H54 (cell line): ENCODE measurements around the gene RAVER1.
"Not testable (repeated sequence)": the region's sequence is repeated elsewhere in the genome, so short reads cannot be mapped to it uniquely, and the experiment has no call there.

ENCODE experiments used
- DNase-seq: peaks from one replicate; pipeline ENCODE4 v3.0.0; 2011; ENCODE audit warnings: low spot score, mixed read lengths; ENCODE audit not compliant: insufficient read length
- FAIRE-seq: peaks from 3 replicates; lab custom pipeline; 2011; peaks lifted over from hg19 to GRCh38; lab: Jason Lieb, UNC
- POLR2A ChIP-seq: IDR thresholded peaks from 2 replicates; pipeline ENCODE4 v1.6.1; 2011; ENCODE audit warnings: low read depth, mild to moderate bottlenecking, low read length

The RAVER1 gene

DNA sequence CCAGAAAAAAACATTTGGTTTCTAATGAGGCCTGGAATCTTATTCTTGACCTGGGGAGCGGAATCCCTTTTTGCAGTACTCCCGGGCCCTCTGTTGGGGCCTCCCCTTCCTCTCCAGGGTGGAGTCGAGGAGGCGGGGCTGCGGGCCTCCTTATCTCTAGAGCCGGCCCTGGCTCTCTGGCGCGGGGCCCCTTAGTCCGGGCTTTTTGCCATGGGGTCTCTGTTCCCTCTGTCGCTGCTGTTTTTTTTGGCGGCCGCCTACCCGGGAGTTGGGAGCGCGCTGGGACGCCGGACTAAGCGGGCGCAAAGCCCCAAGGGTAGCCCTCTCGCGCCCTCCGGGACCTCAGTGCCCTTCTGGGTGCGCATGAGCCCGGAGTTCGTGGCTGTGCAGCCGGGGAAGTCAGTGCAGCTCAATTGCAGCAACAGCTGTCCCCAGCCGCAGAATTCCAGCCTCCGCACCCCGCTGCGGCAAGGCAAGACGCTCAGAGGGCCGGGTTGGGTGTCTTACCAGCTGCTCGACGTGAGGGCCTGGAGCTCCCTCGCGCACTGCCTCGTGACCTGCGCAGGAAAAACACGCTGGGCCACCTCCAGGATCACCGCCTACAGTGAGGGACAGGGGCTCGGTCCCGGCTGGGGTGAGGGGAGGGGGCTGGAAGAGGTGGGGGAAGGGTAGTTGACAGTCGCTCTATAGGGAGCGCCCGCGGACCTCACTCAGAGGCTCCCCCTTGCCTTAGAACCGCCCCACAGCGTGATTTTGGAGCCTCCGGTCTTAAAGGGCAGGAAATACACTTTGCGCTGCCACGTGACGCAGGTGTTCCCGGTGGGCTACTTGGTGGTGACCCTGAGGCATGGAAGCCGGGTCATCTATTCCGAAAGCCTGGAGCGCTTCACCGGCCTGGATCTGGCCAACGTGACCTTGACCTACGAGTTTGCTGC lies 46.3 kb downstream of the RAVER1 start, which contains the start of gene ICAM4:
Gene ICAM4 (plus strand): TSS at position 153 of the 935 bp plus-strand sequence. CDS start 58 bp downstream, at position 211.
- DNase-seq, result no peak
- TF ChIP-seq POLR2A, result no peak
- FAIRE-seq, result no peak

DNA sequence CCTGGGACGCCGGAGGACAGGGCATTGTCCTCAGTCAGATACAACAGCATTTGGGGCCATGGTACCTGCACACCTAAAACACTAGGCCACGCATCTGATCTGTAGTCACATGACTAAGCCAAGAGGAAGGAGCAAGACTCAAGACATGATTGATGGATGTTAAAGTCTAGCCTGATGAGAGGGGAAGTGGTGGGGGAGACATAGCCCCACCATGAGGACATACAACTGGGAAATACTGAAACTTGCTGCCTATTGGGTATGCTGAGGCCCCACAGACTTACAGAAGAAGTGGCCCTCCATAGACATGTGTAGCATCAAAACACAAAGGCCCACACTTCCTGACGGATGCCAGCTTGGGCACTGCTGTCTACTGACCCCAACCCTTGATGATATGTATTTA lies 47.9 kb downstream of the RAVER1 start:
- DNase-seq, result no peak
- FAIRE-seq, result no peak
- no peak for TF ChIP-seq POLR2A

DNA sequence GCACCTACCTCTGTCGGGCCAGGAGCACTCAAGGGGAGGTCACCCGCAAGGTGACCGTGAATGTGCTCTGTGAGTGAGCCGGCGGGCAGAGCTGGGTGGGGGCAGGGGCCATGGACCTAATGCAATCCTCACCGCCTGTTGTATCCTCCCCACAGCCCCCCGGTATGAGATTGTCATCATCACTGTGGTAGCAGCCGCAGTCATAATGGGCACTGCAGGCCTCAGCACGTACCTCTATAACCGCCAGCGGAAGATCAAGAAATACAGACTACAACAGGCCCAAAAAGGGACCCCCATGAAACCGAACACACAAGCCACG lies 48.4 kb downstream of the RAVER1 start:
- no peak for TF ChIP-seq POLR2A
- no peak for DNase-seq
- no peak for FAIRE-seq

DNA sequence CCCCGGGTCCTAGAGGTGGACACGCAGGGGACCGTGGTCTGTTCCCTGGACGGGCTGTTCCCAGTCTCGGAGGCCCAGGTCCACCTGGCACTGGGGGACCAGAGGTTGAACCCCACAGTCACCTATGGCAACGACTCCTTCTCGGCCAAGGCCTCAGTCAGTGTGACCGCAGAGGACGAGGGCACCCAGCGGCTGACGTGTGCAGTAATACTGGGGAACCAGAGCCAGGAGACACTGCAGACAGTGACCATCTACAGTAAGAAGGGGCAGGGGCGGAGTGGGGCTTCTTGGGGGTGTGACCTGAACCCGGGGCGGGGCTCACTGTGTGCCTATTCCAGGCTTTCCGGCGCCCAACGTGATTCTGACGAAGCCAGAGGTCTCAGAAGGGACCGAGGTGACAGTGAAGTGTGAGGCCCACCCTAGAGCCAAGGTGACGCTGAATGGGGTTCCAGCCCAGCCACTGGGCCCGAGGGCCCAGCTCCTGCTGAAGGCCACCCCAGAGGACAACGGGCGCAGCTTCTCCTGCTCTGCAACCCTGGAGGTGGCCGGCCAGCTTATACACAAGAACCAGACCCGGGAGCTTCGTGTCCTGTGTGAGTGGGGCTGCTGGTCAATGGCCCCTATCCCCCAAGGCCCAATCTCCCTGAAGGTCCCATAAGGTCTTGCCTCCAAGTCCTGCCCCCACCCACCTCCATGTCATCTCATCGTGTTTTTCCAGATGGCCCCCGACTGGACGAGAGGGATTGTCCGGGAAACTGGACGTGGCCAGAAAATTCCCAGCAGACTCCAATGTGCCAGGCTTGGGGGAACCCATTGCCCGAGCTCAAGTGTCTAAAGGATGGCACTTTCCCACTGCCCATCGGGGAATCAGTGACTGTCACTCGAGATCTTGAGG lies 49.0 kb downstream of the RAVER1 start:
- DNase-seq, result no peak
- FAIRE-seq, result no peak
- TF ChIP-seq POLR2A, result no peak

DNA sequence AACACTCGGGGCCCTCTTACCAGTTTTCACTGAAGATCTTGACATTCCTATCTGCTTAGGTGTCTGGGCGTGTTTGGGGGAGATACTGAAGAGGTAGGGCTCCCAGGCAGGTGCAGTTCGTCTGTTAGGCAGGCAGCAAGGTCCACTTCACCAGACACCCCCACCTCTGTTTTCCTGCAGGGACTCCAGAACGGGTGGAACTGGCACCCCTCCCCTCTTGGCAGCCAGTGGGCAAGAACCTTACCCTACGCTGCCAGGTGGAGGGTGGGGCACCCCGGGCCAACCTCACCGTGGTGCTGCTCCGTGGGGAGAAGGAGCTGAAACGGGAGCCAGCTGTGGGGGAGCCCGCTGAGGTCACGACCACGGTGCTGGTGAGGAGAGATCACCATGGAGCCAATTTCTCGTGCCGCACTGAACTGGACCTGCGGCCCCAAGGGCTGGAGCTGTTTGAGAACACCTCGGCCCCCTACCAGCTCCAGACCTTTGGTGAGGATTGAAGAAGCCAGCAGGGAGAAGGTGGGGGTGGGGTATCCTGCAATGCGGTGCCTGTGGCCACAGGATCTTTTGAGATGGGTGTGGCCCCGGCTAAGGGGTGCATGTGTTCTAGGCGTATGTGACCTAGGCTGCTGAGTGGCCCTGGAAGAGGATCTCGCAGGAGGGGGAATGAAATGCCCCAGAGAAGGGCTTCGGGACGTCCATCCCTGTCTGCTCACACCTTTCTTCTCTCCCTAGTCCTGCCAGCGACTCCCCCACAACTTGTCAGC lies 49.8 kb downstream of the RAVER1 start:
- TF ChIP-seq POLR2A, result no peak
- FAIRE-seq (no peak), DNase-seq (no peak)

DNA sequence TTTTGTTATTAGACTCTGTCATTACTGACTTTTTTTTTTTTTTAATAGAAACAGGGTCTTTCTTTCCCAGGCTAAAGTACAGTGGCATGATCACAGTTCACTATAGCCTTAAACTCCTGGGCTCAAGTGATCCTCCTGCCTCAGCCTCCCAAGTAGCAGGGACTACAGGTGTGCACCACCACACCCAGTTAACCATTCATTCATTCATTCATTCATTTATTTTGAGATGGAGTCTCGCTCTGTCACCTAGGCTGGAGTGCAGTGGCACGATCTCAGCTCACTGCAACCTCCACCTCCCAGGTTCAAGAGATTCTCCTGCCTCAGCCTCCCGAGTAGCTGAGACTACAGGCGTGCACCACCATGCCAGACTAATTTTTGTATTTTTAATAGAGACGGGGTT lies 51.3 kb downstream of the RAVER1 start:
- FAIRE-seq, result not testable (repeated sequence)

GRCh38 chr19:10279737-10280442 lies 53.4 kb downstream of the RAVER1 start:
- FAIRE-seq (no peak), DNase-seq (no peak)
- no peak for TF ChIP-seq POLR2A

More for the DNA sequence above, 51.3 kb downstream of the RAVER1 start:
- DNase-seq, result not testable (repeated sequence)

- no peak for TF ChIP-seq POLR2A
- DNase-seq, result no peak
- FAIRE-seq, result no peak
Measured at GRCh38 chr19:10278935-10279334, 54.4 kb downstream of the RAVER1 start.

- FAIRE-seq (no peak), DNase-seq (no peak)
- no peak for TF ChIP-seq POLR2A
Measured at GRCh38 chr19:10277795-10278589, 55.3 kb downstream of the RAVER1 start.

- FAIRE-seq (no peak), DNase-seq (no peak)
- no peak for TF ChIP-seq POLR2A
Measured at GRCh38 chr19:10274589-10274988, 58.7 kb downstream of the RAVER1 start.

DNA sequence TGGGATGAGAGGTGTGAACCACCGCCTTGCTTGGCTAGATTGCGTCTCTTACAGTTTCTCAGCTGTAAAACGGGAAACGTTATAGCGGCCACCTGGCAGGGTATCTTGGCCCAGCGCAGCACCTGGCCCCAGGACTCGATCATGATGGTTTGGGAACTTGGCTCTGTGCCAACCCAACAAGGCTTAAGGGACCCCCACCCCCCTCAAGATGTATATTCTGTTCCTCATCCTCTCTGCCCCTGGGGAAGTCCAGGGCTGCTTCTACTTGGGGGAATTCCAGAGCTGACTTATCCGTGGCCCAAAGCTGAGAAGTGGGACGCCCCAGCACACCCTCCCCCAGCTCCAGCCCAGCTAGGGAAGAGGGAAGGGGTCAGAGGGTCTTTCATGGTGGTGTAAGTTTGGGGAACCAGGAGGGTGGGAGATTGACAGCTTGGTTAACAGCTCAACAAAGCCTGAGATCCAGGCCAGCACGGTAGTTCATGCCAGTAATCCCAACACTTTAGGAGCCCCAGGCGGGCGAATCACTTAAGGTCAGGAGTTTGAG lies 61.7 kb downstream of the RAVER1 start:
- FAIRE-seq, result no peak
- TF ChIP-seq POLR2A, result no peak
- DNase-seq, result no peak
